H1 (cell line): ENCODE data around the gene PIP5K1B. TPM values are rescaled to one million over a fixed set of nuclear protein-coding genes. Genes with fewer than 3 reads are reported as not detected.

ENCODE experiments used
- CTCF ChIA-PET: fragments of 300-600 bp; sonication (Branson Sonifier 250); formaldehyde crosslinking; loops from one replicate; lab custom pipeline; 2021; ENCODE audit not compliant: partially characterized antibody; lab: Charles Lee
- POLR2A ChIA-PET: fragments of 300-600 bp; sonication (Branson Sonifier 250); formaldehyde crosslinking; loops from one replicate; lab custom pipeline; 2021; ENCODE audit warnings: inconsistent platforms; ENCODE audit not compliant: partially characterized antibody; lab: Charles Lee
- DNase-seq, 2 experiments: peaks; one replicate each; pipeline versions ENCODE4 v3.0.0 to v3.0.0-alpha.2; 2010 to 2022; ENCODE audit warnings: low spot score in 2 of 2, low read depth in 1 of 2, mixed read lengths in 1 of 2
- FAIRE-seq: peaks from 2 replicates; lab custom pipeline; 2011; peaks lifted over from hg19 to GRCh38; lab: Jason Lieb, UNC
- H2AFZ ChIP-seq: 2 replicates; pipeline ENCODE4 v1.8.1; 2012; ENCODE audit warnings: low read length, inconsistent platforms
- H2AK5ac ChIP-seq: 2 replicates; pipeline ENCODE4 v1.6.1; 2013; ENCODE audit warnings: low read depth, low read length
- H2BK120ac ChIP-seq: replicated peaks from 2 replicates; pipeline ENCODE3; 2013; ENCODE audit warnings: low read depth, low read length, inconsistent platforms
- H2BK12ac ChIP-seq: 2 replicates; pipeline ENCODE4 v1.6.1; 2013; ENCODE audit warnings: low read depth, low read length
- H2BK15ac ChIP-seq: 2 replicates; pipeline ENCODE4 v1.6.1; 2013; ENCODE audit warnings: low read length
- H2BK20ac ChIP-seq: 2 replicates; pipeline ENCODE4 v1.6.1; 2013; ENCODE audit warnings: low read length
- H2BK5ac ChIP-seq: 2 replicates; pipeline ENCODE4 v1.6.1; 2013; ENCODE audit warnings: low read depth, low read length
- H3K14ac ChIP-seq: 2 replicates; pipeline ENCODE4 v1.6.1; 2013; ENCODE audit warnings: inconsistent platforms; ENCODE audit not compliant: insufficient read length
- H3K18ac ChIP-seq: 2 replicates; pipeline ENCODE4 v1.6.1; 2013; ENCODE audit warnings: low read length; ENCODE audit errors: extremely low read depth
- H3K23ac ChIP-seq: 2 replicates; pipeline ENCODE4 v1.6.1; 2013; ENCODE audit warnings: inconsistent platforms; ENCODE audit not compliant: insufficient read length
- H3K23me2 ChIP-seq: 2 replicates; pipeline ENCODE4 v1.6.1; 2013; ENCODE audit warnings: low read depth, low read length
- H3K27ac ChIP-seq: 2 replicates; pipeline ENCODE4 v1.6.1; 2011; ENCODE audit warnings: low read depth, low read length, inconsistent platforms
- H3K27me3 ChIP-seq, 4 experiments: replicated peaks in 1 of 4; 1 replicate in 1 of 4; 2 replicates in 3 of 4; pipeline versions ENCODE4 v1.6.1 to v1.8.1; 2011 to 2013; ENCODE audit warnings: low read length in 3 of 4, mild to moderate bottlenecking in 3 of 4, inconsistent platforms in 2 of 4, mixed read lengths in 2 of 4, moderate library complexity in 1 of 4; ENCODE audit not compliant: control insufficient read depth in 3 of 4, insufficient read depth in 3 of 4; ENCODE audit errors: extremely low read depth in 1 of 4
- H3K36me3 ChIP-seq, 4 experiments: 2 replicates each; pipeline versions ENCODE4 v1.6.1 to v1.8.1; 2011 to 2013; ENCODE audit warnings: mild to moderate bottlenecking in 4 of 4, low read length in 3 of 4, moderate library complexity in 2 of 4, control low read depth in 1 of 4, inconsistent platforms in 1 of 4; ENCODE audit not compliant: insufficient read depth in 4 of 4, control insufficient read depth in 2 of 4
- H3K4ac ChIP-seq: replicated peaks from 2 replicates; pipeline ENCODE3; 2013; ENCODE audit warnings: low read length, low read depth, mixed read lengths, inconsistent platforms; ENCODE audit not compliant: insufficient read length
- H3K4me1 ChIP-seq, 4 experiments: replicated peaks in 1 of 4; 1 replicate in 1 of 4; 2 replicates in 3 of 4; pipeline versions ENCODE4 v1.6.1 to v1.8.1; 2011 to 2013; ENCODE audit warnings: low read length in 3 of 4, inconsistent platforms in 2 of 4, mixed read lengths in 1 of 4; ENCODE audit not compliant: insufficient read depth in 4 of 4, control insufficient read depth in 3 of 4
- H3K4me2 ChIP-seq, 2 experiments: 2 replicates each; pipeline versions ENCODE4 v1.6.1 to v1.8.1; 2011 to 2013; ENCODE audit warnings: low read depth in 2 of 2, low read length in 2 of 2, control low read depth in 1 of 2, inconsistent platforms in 1 of 2, mild to moderate bottlenecking in 1 of 2; ENCODE audit not compliant: insufficient read depth in 1 of 2
- H3K4me3 ChIP-seq, 4 experiments: fragments of 200-600, 300-600 bp in 1 of 4; sonication (generic), shearing (Covaris generic), sonication (Bioruptor Twin) in 1 of 4; 2 replicates each; pipeline versions ENCODE4 v1.5.1 to v1.8.1; 2011 to 2016; ENCODE audit warnings: low read length in 4 of 4, low read depth in 3 of 4, control low read depth in 2 of 4, inconsistent platforms in 2 of 4, mild to moderate bottlenecking in 2 of 4, mixed read lengths in 1 of 4, moderate library complexity in 1 of 4; ENCODE audit not compliant: insufficient read depth in 2 of 4; ENCODE audit errors: extremely low read depth in 1 of 4
- H3K56ac ChIP-seq: replicated peaks from 2 replicates; pipeline ENCODE3; 2013; ENCODE audit warnings: low read depth, mild to moderate bottlenecking, mixed read lengths, low read length, inconsistent platforms; ENCODE audit not compliant: insufficient read length
- H3K79me1 ChIP-seq: 2 replicates; pipeline ENCODE4 v1.6.1; 2013; ENCODE audit warnings: low read depth, low read length, control low read depth
- H3K79me2 ChIP-seq, 2 experiments: 2 replicates each; pipeline versions ENCODE4 v1.6.1 to v1.8.1; 2012 to 2013; ENCODE audit warnings: low read length in 2 of 2, mild to moderate bottlenecking in 2 of 2, inconsistent platforms in 1 of 2; ENCODE audit not compliant: insufficient read depth in 2 of 2, control insufficient read depth in 1 of 2
- H3K9ac ChIP-seq, 4 experiments: replicated peaks in 1 of 4; 1 replicate in 1 of 4; 2 replicates in 3 of 4; pipeline versions ENCODE4 v1.6.1 to v1.8.1; 2011 to 2013; ENCODE audit warnings: low read depth in 3 of 4, low read length in 3 of 4, control low read depth in 2 of 4, mild to moderate bottlenecking in 2 of 4, moderate library complexity in 2 of 4, inconsistent platforms in 1 of 4; ENCODE audit errors: extremely low read depth in 1 of 4
- H3K9me3 ChIP-seq, 2 experiments: 2 replicates each; pipeline versions ENCODE4 v1.6.1 to v1.8.1; 2012 to 2013; ENCODE audit warnings: mild to moderate bottlenecking in 2 of 2, moderate library complexity in 2 of 2, control low read depth in 1 of 2, inconsistent platforms in 1 of 2, low read depth in 1 of 2, low read length in 1 of 2, mixed read lengths in 1 of 2; ENCODE audit not compliant: insufficient read depth in 2 of 2
- H4K20me1 ChIP-seq, 2 experiments: replicated peaks in 1 of 2; 2 replicates each; pipeline versions ENCODE3 to v1.8.1; 2011 to 2013; ENCODE audit warnings: inconsistent platforms in 2 of 2, low read length in 2 of 2, mild to moderate bottlenecking in 1 of 2; ENCODE audit not compliant: insufficient read depth in 2 of 2, control insufficient read depth in 1 of 2
- H4K5ac ChIP-seq: 2 replicates; pipeline ENCODE4 v1.6.1; 2013; ENCODE audit warnings: low read length, low read depth, mixed read lengths, inconsistent platforms; ENCODE audit not compliant: insufficient read length
- H4K8ac ChIP-seq: 2 replicates; pipeline ENCODE4 v1.8.0; 2013; ENCODE audit warnings: mild to moderate bottlenecking, moderate library complexity, low read length, inconsistent platforms; ENCODE audit not compliant: insufficient read depth; ENCODE audit errors: extremely low read depth
- H4K91ac ChIP-seq: replicated peaks from 2 replicates; pipeline ENCODE3; 2013; ENCODE audit warnings: low read length, mixed read lengths, inconsistent platforms; ENCODE audit not compliant: insufficient read length
- CHD2 ChIP-seq: IDR thresholded peaks from 2 replicates; pipeline ENCODE4 v1.6.1; 2012; ENCODE audit warnings: low read length, improper control_type of control experiment
- GABPA ChIP-seq: IDR thresholded peaks from 2 replicates; pipeline ENCODE4 v1.6.1; 2011; ENCODE audit warnings: mild to moderate bottlenecking, low read length, moderate library complexity, borderline replicate concordance; ENCODE audit not compliant: insufficient read depth
- GTF2F1 ChIP-seq: IDR thresholded peaks from 2 replicates; pipeline ENCODE4 v1.6.1; 2012; ENCODE audit warnings: low read depth, low read length, improper control_type of control experiment, borderline replicate concordance
- KDM4A ChIP-seq: IDR thresholded peaks from one replicate; pipeline ENCODE4 v1.7.1; 2012; ENCODE audit warnings: low read depth, mild to moderate bottlenecking, moderate library complexity, low read length, inconsistent platforms; ENCODE audit not compliant: severe bottlenecking
- KDM5A ChIP-seq: fragments of 200-600 bp; IDR thresholded peaks from 2 replicates; pipeline ENCODE4 v1.7.1; 2012; ENCODE audit warnings: mild to moderate bottlenecking, low read length, inconsistent platforms, mixed read lengths
- MAFK ChIP-seq: IDR thresholded peaks from 2 replicates; pipeline ENCODE4 v1.6.1; 2012; ENCODE audit warnings: low read depth, mild to moderate bottlenecking, improper control_type of control experiment, low read length
- RNF2 ChIP-seq: fragments of 200-900, 300-1000 bp; sonication (generic); IDR thresholded peaks from 2 replicates; pipeline ENCODE4 v1.7.1; 2016; ENCODE audit warnings: borderline replicate concordance, low read depth, mild to moderate bottlenecking, antibody characterized with exemption, low read length; ENCODE audit not compliant: poor library complexity, severe bottlenecking; ENCODE audit errors: missing control alignments
- SAP30 ChIP-seq: fragments of 300-600 bp; sonication (generic); IDR thresholded peaks from 2 replicates; pipeline ENCODE4 v1.7.1; 2012; ENCODE audit warnings: low read length, moderate library complexity, mild to moderate bottlenecking, inconsistent platforms; ENCODE audit not compliant: insufficient read depth, insufficient replicate concordance
- SIN3A ChIP-seq, 2 experiments: IDR thresholded peaks in 1 of 2; conservative IDR thresholded peaks in 1 of 2; 2 replicates each; pipeline ENCODE4 v1.6.1; 2011 to 2012; ENCODE audit warnings: low read length in 2 of 2, improper control_type of control experiment in 1 of 2, low read depth in 1 of 2, mild to moderate bottlenecking in 1 of 2
- TCF12 ChIP-seq: IDR thresholded peaks from 2 replicates; pipeline ENCODE4 v1.6.1; 2011; ENCODE audit warnings: low read depth, mild to moderate bottlenecking, low read length
- ZNF274 ChIP-seq: IDR thresholded peaks from 2 replicates; pipeline ENCODE4 v1.7.0; 2012; ENCODE audit warnings: low read length, borderline replicate concordance; ENCODE audit errors: extremely low read depth
- polyA plus RNA-seq, 7 experiments: library from polyadenylated mRNA; depleted of rRNA in 3 of 7; stranded (reverse) in 5 of 7; unstranded in 2 of 7; fragments of >200 nt in 5 of 7; fragments of 200-250 nt in 2 of 7; gene quantifications; 1 replicate in 5 of 7; 2 replicates in 1 of 7; 4 replicates in 1 of 7; pipeline versions ENCODE4 v1.2.1 to v1.2.3, GENCODE V29; 2011 to 2013; ENCODE audit warnings: missing spikeins in 2 of 7, mixed read lengths in 2 of 7
- total RNA-seq: library from RNA; stranded (reverse); fragmentation: NEBNext Ultra II Directional; extraction: Animal tissue kit (Norgen Biotek cat#: 25700); gene quantifications from 2 replicates; pipeline ENCODE4 v1.2.1, GENCODE V29; 2021
- TF ChIP-seq, protein P1 (sequence below): IDR thresholded peaks from 2 replicates; pipeline ENCODE4 v1.6.1; 2012; ENCODE audit warnings: inconsistent platforms
- TF ChIP-seq, protein P2 (sequence below): IDR thresholded peaks from 2 replicates; pipeline ENCODE4 v1.6.1; 2011; ENCODE audit warnings: low read depth, mild to moderate bottlenecking, low read length; ENCODE audit not compliant: insufficient read depth

Gene PIP5K1B
- total and polyA plus RNA-seq, 2 of the 8 experiments (the other 6 are each of a cell fraction or from before 2014, with no cell fraction given), result 4.7 to 7.7 TPM

DNA sequence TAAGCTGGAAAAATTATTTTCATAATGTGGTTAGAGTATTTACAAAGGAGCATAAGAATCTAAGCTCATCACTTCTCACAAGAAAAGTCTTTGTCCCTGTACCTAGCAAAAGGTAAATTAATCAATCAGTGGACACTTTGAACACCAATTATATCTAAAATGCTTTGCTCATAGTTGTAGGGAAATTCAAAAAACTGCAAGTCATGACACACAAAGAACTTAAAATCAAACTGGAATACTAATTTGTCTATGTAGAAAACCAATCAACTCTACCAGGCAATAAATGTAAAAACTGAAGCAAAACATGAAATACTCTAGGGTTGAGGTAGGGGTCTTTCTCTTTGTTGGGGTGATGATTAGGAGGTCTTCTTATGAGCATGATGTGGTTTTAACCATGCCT lies 173.4 kb downstream of the PIP5K1B start:
- CTCF ChIA-PET, result no interaction called here
- no peak overlapping the region for H3K18ac ChIP-seq
- no peak overlapping the region for H4K5ac ChIP-seq
- no peak overlapping the region for H2BK120ac ChIP-seq
- H3K27ac ChIP-seq, result no peak overlapping the region
- no peaks in the 10 kb centered on the region for H3K36me3 ChIP-seq
- H3K79me1 ChIP-seq, result no peaks in the 10 kb centered on the region
- no peaks in the 10 kb centered on the region for H4K20me1 ChIP-seq
- no peak overlapping the region for H2BK15ac ChIP-seq
- no peaks in the 10 kb centered on the region for H3K79me2 ChIP-seq
- no peak overlapping the region for H3K9ac ChIP-seq
- no peak overlapping the region; the same call in 1 of the 2 replicates for H2BK20ac ChIP-seq
- DNase-seq (no peak), FAIRE-seq (no peak)
- no peak overlapping the region for H2BK12ac ChIP-seq
- H4K91ac ChIP-seq, result no peak overlapping the region
- no peak overlapping the region for H3K4ac ChIP-seq
- H3K9me3 ChIP-seq, result no peaks in the 10 kb centered on the region
- POLR2A ChIA-PET, result interaction anchor here (0.8 kb wide), 1 partner anchor 252 kb away, joined by 3 read pairs; no protein-coding TSS in a partner anchor
- no peak overlapping the region for H3K23ac ChIP-seq
- H3K14ac ChIP-seq, result no peak overlapping the region
- H3K4me2 ChIP-seq, result no peak overlapping the region
- H3K27me3 ChIP-seq, result no peaks in the 10 kb centered on the region
- H2AFZ ChIP-seq, result no peak overlapping the region
- no peak overlapping the region for H2AK5ac ChIP-seq
- no peaks in the 10 kb centered on the region for H3K23me2 ChIP-seq
- H3K56ac ChIP-seq, result no peak overlapping the region
- no peak overlapping the region for H4K8ac ChIP-seq
- no peak overlapping the region for H3K4me3 ChIP-seq
- no peak overlapping the region for H2BK5ac ChIP-seq
- peaks cover 0 to 8% (median 3%) of the 10 kb centered on the region in 4 experiments; a peak in 5 of 7 replicates for H3K4me1 ChIP-seq
- no peak for TF ChIP-seq TCF12
- TF ChIP-seq RNF2, result no peak
- TF ChIP-seq MAFK, result no peak
- TF ChIP-seq ZNF274, result no peak
- TF ChIP-seq, protein P1, sequence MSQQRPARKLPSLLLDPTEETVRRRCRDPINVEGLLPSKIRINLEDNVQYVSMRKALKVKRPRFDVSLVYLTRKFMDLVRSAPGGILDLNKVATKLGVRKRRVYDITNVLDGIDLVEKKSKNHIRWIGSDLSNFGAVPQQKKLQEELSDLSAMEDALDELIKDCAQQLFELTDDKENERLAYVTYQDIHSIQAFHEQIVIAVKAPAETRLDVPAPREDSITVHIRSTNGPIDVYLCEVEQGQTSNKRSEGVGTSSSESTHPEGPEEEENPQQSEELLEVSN, result no peak
- no peak for TF ChIP-seq GABPA
- TF ChIP-seq KDM5A, result no peak
- no peak for TF ChIP-seq SAP30
- no peak for TF ChIP-seq GTF2F1
- no peak for TF ChIP-seq CHD2
- TF ChIP-seq SIN3A (conservative IDR thresholded peaks at IDR 0.05 in 1 of 2, IDR thresholded peaks at IDR 0.05 in 1 of 2; ENCODE audit: low read depth in 1 of 2, low read length in 2 of 2), result no peak
- TF ChIP-seq KDM4A, result no peak
- TF ChIP-seq, protein P2, sequence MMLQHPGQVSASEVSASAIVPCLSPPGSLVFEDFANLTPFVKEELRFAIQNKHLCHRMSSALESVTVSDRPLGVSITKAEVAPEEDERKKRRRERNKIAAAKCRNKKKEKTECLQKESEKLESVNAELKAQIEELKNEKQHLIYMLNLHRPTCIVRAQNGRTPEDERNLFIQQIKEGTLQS, result no peak
